GM11168 (cell line): ENCODE results near the gene BLACAT1.

ENCODE experiments used
- in situ Hi-C: fragments of 300-500 bp; cut with MboI; formaldehyde crosslinking; loops from one replicate; pipeline ENCODE4 v1.12.0; 2022; ENCODE audit warnings: low sequenced_read_pairs; ENCODE audit not compliant: unreplicated experiment

BLACAT1 gene

DNA sequence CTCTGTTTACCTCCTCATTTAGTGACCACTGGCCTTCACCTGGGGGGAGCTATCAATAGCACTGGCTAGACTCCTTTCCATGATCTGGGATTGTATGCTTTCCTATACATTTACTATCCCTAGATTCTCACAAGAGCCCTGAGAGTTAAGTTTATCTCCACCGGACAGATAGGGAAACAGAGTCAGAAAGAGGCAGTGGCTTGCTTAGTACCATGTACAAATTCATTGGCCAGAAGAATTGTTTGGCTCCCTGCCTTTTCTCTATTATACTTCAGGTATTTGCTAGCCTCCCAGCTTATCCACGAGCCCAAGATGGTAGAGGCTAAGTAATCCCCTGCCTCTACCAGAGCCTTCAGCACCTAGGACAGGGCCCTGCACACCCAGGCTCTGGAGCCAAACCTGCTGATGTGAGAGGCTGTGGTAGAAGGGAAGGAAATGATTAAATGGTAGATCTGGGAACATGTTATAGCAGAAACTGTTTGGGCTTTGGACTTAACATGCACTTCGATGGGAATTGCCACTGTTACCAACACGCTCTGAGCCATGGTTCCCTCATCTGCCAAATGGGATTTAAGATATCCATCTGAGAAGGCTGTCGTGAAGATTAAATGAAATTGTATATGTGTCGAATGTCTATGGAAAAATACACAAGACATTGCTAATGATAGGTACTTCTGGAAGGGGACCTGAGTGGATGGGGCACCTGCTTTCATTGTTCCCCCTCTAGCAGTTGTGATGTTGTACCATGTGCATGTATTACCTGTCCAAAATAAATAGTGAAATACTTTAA, 3.1 kb upstream of the BLACAT1 start:
- in situ Hi-C loops = no loop called here

DNA sequence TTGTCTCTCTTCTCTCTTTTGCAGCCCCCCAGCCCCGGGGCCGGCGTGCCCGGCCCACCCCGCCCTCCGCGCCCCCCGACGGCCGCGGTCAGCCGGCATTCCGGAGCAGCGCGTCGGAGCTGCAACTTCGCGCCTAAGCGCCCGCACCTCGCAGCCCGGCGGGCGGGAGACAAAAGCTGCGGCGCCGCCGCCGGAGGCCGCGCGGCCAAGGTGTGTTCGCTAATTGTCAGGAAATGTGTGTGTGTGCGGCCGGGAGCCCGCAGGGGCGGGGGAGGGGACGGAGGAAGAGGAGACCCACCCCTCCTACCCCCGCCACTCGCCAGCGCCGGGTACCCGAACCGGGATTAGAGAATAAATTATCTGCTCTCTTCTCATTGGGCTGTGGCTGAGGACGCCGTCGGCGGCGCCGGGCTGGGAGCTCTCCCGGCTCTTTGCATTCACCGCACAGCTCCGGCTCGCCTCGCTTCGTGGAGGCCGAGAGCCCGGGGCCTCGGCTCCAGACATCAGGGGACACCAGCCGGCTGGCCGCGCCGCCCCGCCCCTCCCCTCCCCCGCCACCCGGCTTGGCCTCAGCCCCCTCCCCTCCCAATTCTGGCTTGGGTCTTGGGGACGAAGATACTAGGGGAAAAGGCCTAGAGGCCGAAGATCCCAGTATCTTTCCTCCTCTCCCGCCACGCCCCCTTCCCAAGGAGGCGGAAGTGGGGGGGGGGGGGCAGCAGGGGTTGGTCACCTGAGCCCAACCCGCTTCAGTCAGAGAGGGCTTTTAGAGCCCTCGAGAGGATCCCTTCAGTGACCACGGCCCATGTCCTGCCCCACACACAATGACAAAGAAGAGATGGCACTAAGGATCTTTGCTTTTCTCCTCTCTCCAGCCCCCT, 1.3 kb upstream of the BLACAT1 start:
- in situ Hi-C loops = no loop called here

DNA sequence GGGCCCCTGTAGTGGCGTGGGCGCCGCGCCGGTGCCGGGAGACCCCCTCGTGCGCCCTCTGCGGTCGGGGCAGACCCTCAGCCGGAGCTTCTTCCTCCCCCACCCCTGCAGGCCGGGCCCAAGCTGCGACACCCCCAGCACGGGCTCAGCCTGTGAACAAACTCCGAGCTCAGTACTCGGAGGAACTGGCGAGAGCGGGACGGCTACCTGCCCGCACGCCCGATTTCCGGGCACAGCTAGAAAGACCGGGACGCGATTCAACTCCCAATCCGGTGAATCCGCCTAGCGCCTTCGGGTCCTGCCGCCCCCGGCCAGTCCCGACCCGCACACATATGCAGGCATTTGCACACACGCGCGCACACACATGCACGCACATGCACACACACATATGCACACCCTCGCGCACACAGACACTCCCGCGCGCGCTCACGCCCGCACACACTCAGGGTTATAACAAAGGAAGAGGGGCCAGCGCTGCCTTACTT, 580 bp upstream of the BLACAT1 start:
- in situ Hi-C loops = no loop called here

DNA sequence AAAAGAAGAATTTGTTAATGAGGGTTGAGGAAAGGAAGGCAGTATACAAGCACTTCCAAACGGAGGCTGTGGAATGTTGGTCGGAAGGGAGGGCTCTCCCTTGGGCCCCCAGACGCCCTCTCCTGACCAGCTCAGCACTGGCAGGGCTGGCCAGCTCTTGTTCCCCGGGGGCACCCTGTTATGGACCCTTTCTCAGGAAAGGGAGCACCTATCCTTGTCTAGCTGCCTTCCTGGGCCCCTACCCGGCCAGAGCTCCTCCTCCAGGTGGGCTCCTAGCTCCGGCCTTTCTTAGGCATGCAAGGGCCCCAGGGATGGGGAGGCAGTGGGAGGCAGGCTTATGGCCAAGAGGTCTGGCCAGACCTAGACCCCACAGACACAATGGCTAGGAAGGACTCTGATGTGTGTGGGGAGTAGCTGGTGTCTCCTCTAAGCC, 926 bp downstream of the BLACAT1 start:
- in situ Hi-C loops = no loop called here

DNA sequence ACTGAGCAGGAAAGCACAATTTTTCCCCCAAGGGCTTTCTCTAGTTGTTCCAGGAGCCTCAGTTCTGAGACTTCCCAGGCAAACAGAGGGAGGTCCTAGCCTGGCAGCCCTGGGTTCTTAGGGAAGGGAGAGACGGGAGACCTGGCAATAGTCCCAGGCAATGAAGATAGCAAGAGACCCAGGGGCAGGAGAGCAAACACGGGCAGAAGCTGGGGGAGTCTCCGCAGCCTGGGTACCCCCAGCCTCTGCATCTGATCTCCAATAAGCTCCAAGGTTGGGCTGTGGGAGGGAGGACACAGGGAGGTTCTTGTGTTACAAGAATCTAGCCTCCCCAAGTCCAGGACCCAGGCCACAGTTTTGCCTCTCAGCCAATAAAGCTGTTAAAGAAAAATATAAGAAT, 2.4 kb downstream of the BLACAT1 start:
- in situ Hi-C loops = no loop called here

DNA sequence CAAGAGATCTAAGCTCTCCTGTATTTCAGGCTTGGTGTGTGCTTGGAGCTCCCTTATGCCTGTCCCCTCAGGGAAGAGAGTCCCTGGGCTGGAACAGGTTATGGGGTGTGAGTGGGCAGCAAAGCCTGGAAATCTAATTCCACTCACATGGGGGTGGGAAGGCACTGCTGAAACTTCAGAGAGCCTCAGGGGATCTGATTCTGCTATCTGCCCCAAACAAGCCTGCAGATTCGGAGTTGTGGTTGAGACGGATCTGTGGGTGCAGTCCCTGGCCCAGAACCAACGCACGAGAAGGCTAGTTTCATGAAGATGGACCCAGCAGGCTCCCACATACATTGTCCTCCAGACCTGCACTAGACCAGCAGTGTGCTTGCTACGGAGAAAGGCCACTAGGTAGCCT, 2.9 kb downstream of the BLACAT1 start:
- in situ Hi-C loops = no loop called here

DNA sequence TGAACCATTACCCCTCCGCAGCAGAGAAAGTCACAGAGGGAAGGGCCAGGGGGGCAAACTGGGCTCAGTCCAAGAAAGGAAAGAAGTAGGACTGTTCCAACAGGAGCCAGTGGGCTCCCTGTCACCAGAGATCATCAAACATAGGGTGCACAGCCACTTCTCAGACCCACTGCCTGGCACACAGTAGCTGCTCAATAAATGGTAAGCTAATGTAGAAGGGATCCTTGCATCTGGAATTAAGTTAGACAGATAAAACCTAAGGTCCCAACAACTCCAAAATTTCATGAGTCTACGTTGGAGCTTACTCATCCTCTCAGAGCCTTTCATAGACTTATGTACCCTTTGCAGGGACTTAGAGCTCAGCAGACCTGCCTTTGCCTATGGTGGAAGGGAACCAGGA, 3.5 kb downstream of the BLACAT1 start:
- in situ Hi-C loops = no loop called here

DNA sequence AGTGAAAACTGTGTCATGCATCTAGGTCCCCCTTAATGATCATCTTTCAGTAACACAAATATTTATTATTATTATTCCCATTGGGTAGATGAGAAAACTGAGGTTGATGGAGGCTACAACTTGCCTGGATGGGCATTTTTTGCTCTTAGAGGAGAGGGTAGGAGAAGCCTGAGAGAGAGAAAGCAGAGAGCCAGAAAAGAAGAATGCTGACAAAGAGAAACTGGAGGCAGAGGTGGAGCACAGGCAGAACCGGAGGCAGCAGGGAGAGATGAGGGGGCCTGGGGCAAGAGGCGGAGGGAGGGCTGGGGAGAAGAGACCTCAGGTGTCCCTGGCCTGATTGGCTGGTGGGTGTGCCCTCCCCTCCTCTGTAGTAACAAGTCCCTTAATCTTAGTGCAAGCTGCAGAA, 4.1 kb downstream of the BLACAT1 start:
- in situ Hi-C loops = no loop called here

DNA sequence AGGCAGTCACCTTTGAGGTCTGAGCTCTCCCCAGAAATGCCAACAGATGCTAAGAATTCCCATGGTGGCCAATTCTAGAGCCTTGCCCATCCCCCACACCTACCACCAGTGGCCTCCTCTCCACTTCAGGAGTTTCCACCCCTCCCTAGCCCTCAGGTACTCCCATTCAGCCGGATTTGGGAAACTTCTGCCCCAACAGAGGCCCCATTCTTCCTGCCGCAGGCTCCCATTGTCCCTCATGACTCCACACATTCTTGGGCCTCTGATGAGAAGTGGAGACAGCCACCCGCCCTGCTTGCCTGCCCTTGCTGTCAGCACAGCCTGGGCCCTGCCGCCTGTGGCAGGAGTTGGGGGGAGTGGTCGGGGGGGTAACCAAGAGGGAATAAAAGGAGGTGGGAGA, 4.6 kb downstream of the BLACAT1 start:
- in situ Hi-C loops = no loop called here

DNA sequence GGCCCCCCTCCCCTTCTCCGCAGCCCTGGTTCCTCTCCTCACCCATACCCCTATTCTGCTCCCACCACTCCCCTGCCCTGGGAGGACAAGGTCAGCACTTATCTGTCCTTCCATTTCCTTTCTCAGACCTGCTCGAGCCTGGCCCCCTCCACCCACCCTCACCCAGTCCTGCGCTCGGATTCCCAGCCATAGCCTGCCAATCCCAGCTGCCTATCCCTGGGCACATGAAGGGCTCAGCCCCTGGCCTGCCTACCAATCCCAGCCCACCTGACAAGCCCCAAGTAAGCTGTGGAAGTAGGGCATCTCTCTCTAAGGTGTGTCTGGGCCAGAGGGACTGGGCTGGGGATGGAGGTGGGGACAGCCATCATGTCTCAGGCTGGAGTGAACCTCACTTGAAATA, 5.4 kb downstream of the BLACAT1 start:
- in situ Hi-C loops = no loop called here

DNA sequence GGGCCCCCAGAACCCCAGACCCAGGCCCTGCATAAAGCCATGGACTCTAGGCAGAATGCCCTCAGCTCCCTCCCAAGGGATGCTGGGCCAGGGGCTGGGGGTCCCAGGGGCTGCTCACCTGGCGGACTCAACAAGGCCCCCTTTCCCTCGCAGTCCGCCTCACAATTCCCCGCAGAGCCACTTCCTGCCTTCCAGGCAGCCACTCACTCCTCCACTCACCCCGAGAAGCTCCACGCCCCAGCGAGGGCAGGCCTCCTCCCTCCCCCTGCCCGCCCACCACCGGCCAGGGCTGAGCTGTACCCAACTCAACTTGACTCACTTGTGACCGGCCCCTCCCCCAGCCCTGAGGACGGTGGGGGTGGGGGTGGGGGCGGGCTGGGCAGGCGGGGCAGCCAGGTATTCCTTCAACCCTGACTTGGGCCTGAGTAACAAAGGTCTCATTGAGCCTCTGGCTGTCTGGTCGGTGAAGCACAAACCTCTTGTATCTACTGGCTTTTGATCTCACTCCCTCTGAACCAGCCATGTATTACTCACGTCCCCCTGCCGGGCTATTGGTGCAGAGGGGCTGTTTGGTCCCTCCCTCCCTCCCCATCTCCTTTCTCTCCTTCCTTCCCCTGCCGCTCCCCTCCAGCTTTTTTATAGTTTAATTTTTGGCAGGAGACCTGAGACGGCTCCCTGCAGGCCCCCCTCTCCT, 5.9 kb downstream of the BLACAT1 start:
- in situ Hi-C loops = no loop called here

DNA sequence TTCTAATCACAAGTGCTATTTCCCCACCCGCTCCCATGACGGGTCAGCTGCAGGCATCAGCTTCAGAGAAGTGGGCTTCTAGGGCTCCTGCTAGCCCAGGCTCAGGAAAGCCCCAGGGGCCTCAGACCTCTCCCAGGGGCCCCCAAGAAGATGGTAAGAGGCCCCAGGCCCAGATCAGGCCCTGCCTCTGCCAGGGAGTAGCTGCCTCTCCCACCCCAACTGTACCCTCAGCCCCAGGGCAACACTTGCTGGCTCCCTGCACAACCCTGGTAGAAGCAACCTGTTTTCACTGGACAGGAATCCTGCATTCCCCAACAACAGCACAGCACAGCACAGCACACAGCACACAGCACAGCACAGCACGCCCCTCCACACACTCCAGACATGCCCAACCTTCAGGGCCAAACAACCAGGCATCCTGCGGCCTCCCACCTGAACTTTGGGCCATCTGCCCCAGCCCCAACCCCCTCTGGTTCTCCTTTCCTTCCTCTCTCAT, 6.5 kb downstream of the BLACAT1 start:
- in situ Hi-C loops = no loop called here

DNA sequence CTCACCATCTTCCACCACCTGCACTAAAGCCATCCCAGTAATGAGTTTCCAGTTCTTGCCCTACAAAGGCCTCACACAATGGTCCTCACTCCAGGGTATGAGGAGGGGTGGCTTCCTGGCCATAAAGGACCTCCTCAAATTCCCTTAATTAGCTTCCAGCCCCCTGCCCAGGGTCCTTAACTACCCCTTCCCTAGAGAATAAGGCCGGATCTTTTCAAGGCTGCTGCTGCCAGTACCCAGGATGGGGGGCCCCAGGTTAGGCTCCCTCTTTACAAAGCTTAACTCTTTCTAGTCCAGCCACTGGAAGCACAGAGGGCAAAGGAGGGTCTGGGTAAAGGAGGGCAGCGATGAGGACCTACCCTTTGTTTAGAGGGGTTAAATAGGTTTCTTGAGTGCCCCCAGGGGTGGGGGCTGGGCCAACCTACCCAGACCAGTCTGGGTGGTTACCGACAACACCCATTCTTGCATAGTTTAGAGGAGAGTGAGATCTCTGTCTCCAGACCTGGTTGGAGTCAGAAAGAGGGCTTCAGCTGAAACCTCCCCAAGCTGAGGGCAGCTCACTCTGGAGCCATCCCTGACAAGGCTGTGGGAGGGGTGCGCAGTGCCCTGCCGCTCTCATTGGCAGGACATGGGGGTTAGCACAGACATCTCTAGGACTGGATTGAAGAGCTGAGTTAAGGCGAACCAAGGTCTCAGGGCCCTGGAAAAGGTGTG, 7.1 kb downstream of the BLACAT1 start:
- in situ Hi-C loops = no loop called here

DNA sequence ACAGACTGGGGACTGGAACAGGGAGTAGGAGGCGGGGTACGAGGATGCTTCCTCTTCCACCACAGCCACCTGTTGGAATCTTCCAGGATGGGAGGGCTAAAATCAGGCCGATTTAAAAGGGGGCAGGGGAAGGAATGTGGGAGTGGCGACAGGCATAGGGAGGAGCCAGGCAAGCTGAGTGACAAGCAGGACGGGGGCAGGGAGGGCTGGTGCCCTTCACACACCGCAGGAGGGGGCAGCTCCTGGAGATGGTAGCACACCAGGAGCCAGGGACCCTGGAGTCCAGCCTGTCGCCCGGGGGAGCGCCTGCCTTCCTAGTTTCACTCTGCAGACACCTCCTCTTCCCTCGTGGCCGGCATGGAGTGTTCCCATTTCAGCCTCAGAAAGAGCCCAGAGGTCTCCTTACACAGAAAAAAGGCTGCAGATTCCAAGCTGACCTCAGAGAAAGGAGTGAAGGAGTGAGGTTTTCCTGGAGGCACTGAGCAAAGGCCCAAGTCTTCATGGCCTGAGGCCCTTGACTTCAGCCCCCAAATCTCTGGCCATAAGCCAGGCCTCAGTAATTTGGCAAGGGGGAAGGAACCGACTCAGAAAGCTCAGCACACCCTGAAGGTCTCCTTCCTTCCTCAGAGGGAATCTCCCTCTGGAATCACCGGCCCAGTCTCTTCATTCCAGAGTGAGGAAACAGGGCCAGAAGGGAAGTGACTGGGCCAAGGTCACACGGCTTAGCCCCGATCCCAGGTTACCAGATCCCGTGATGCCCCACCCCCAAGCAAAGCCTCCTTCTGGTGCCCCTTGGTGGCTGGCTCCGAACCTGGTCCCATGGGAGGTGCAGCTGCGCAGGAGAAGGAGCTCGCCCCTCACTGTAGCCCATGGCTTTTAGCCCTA, 8.1 kb downstream of the BLACAT1 start:
- in situ Hi-C loops = no loop called here

DNA sequence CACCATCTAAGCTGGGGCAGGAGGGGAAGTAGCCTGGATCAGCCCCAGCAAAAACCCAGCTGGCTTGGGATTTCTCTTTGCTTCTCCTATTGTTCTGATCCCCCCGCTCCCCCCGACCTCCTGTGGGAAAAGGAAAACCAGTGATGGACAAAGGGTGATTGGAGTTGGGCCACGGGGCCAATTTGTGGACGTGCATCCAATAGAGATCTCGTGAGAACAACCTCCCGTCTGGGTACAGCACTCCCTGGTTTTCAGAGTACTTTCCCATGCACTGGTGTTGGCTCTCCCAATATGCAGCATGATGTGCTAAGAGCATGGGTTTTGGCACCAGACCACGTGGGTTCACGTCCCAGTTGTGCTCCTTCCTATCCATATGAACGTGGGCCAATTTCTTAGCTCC, 9.0 kb downstream of the BLACAT1 start:
- in situ Hi-C loops = no loop called here

DNA sequence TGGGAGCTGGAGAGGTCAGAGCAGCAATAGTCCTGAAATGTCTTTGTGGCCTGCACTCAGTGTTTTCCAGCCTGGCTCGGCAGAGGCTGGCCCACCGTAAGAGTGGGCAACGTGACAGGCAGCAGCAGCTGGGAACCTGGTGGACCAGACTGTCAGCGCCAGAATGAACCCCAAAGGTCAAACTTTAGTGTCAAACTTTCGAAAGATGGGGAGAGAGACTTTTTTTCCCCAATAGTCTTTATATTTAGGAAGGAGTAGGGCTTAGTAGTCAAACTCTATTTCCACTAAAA, 10.3 kb downstream of the BLACAT1 start:
- in situ Hi-C loops = no loop called here

DNA sequence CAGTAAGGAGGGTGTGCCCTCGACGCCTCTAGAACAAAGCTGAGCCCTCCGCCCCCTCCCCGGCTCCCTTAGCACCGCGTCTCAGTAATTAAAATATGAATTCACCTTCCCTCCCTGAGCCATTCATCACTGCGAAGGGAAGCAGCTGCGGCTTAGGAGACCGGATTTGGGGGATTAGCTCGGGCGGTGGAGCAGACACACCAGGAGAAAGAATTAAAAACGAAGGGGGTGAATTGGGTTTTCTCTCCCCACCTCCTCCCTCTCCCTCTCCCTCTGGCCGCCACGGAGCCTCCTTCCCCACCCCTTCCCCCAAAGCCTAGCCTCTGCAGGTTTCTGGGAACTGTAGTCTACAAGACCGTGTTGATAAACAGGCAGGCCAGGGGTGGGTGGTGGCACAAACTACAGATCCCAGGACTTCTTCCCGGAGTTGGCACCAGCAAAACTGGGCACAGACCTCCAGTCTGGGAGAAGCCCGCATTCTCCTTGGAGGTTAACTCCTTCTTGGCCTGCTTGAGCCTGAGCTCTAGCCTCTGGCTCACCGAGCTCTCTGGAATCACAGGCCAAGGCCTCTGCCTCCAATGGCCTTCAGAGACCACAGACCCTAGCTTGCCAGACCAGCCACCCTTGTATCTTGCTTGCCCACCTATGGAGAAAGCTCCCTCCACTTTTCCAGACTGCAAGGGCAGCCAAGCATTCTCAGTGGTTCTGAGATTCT, 10.8 kb downstream of the BLACAT1 start:
- in situ Hi-C loops = no loop called here

DNA sequence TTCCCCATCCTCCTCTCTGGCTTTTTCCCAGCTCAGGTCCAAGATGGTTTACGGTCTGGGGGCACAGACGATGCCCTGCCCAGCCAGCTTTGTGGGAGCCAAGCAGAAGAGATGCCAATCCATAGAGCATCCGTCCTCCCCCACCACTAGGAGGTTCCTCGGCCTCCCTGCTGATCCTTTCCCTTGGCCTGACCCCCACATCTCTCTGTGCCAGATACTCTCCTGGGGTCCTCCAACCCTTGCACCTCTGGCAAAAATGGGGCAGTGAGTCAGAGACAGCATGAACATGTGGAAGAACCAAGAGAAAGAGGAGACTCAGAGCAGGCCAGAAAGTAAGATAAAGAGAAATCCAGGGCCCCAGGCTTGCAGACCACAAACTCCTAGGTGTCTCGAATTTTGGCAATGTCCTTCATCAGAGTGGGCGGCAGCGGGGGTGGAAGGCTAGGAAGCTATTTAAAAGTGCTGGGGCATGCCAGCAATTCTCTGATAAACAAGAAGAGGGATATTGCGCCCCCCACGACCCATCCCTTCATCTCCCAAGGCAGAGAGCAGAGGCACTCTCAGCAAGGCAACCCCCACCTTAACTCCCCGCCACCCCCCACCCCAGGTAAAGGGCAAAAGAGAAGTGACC, 11.4 kb downstream of the BLACAT1 start:
- in situ Hi-C loops = no loop called here
